Measurements from ENCODE around the gene PLVAP. TPM values are rescaled to one million over a fixed set of nuclear protein-coding genes. Genes with fewer than 3 reads are reported as not detected.

PLVAP gene
- total RNA-seq, 1 experiment from 2014 or later, result not detected

DNA sequence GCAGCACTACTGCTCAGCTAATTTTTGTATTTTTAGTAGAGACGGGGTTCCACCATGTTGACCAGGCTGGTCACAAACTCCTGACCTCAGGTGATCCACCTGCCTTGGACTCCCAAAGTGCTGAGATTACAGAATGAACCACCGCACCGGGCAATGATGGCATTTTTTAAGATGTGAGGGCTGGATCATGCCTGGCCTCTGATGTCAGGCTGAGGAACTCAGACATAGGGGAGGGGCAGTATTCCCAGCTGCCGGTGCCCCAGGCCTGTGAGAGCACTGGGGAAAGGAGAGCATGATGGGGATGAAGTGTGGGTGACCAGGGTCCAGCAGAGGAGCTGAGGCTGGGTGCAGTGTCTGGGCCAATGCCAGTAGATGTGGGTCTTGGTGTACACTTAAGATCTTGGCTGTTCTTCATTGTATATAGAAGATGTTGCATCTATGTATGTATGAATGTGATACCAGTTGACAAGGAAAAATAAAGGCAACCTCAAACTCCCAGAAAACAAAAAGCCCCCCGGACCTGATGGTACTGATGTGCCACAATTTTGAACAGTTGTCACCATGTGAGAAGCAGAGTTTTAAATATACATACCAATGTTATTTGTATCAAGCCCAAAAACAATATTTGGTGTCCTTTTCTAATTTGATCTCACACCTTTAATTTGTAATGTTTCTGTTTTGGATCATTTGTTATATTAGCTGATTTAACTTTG is 3.4 kb upstream of the PLVAP start:
- Histone ChIP-seq H2BK12ac (ENCODE audit: insufficient read length, low read depth, low read length) (no peak overlapping the region), H2BK15ac (ENCODE audit: low read depth, low read length) (no peak overlapping the region), H3K4me2 (ENCODE audit: insufficient read depth, insufficient read length, low read length) (no peak overlapping the region), H4K8ac (replicated peaks; ENCODE audit: insufficient read length, low read depth, low read length) (no peak overlapping the region), H3K27me3 (ENCODE audit: insufficient read depth, low read length) (no peaks in the 10 kb centered on the region), H3K14ac (ENCODE audit: insufficient read depth, low read length) (no peak overlapping the region), H2BK120ac (ENCODE audit: low read depth, low read length, poor library complexity, severe bottlenecking) (no peak overlapping the region), H3K9ac (ENCODE audit: extremely low read depth, insufficient read length, low read length) (no peak overlapping the region), H2AFZ (ENCODE audit: low read length) (no peak overlapping the region), H2BK5ac (ENCODE audit: insufficient read length, low read length) (no peak overlapping the region), H2BK20ac (ENCODE audit: low read depth, low read length, poor library complexity, severe bottlenecking) (no peak overlapping the region), H3K4ac (ENCODE audit: low read depth, low read length) (no peak overlapping the region), H2AK5ac (ENCODE audit: insufficient read length, low read length) (no peak overlapping the region), H3K79me2 (ENCODE audit: insufficient read depth, low read length) (no peaks in the 10 kb centered on the region), H3T11ph (ENCODE audit: low read length) (no peak overlapping the region), H3K9me3 (ENCODE audit: control insufficient read depth, low read depth, low read length) (no peaks in the 10 kb centered on the region), H3K79me1 (ENCODE audit: insufficient read depth, low read depth, low read length, poor library complexity, severe bottlenecking) (no peaks in the 10 kb centered on the region), H3K4me1 (ENCODE audit: insufficient read depth, low read length) (no peaks in the 10 kb centered on the region; the same call in 1 of the 2 replicates), H4K5ac (ENCODE audit: insufficient read length, low read depth, low read length) (no peak overlapping the region), H4K20me1 (ENCODE audit: control insufficient read depth, insufficient read depth, insufficient read length) (no peaks in the 10 kb centered on the region), H3K23me2 (ENCODE audit: insufficient read length, low read depth, low read length, poor library complexity, severe bottlenecking) (no peaks in the 10 kb centered on the region), H3K23ac (ENCODE audit: insufficient read length, low read depth, low read length) (no peak overlapping the region), H4K91ac (ENCODE audit: insufficient read length, low read depth, low read length) (no peak overlapping the region), H3K27ac (ENCODE audit: insufficient read length, low read depth, low read length) (no peak overlapping the region), H3K18ac (ENCODE audit: insufficient read length, low read depth, low read length) (no peak overlapping the region), H3K56ac (ENCODE audit: insufficient read length, low read depth, low read length) (no peak overlapping the region)
- Mint-ChIP-seq H3K36me3 (ENCODE audit: insufficient read depth in 1 of 3, low read depth in 3 of 3) (peaks cover 2 to 9% (median 3%) of the 10 kb centered on the region in 3 experiments; a peak in 4 of 7 replicates), H3K4me3 (no peak overlapping the region), H3K4me1 (peaks cover 9 to 12% of the 10 kb centered on the region in 2 experiments), H3K9me3 (peaks cover 9 to 10% of the 10 kb centered on the region in 2 experiments; a peak in 4 of 5 replicates), H3K27ac (no peak overlapping the region), H3K27me3 (ENCODE audit: low read depth) (no peaks in the 10 kb centered on the region)
- DNase-seq, result no peak
- no CpG with 5 or more reads among the region's 5 CpGs for WGBS (ENCODE audit: extremely low coverage, insufficient read length, low lambda C conversion rate)
- TF ChIP-seq CTCF (conservative IDR thresholded peaks at IDR 0.05), result no peak
